ENCODE data around the gene DDX39B. TPM values are rescaled to one million over a fixed set of nuclear protein-coding genes. Genes with fewer than 3 reads are reported as not detected.
"Not testable (repeated sequence)": the region's sequence is repeated elsewhere in the genome, so short reads cannot be mapped to it uniquely, and the experiment has no call there.

DDX39B gene
- total RNA-seq, 2 experiments from 2014 or later = 517 to 569 TPM

GRCh38 chr6:31489086-31489485 lies 52.7 kb downstream of the DDX39B start:
- DNase-seq (no peak), ATAC-seq (no peak)
- intact Hi-C loops (cut with DNase I, micrococcal nuclease) = loop anchor here in 1 of 2 experiments (1.0 kb wide), 1 partner anchor 96 kb away; no protein-coding TSS in a partner anchor
- no peak overlapping the region for H3K4me3 Mint-ChIP-seq
- peaks cover 16% of the 10 kb centered on the region for H3K4me1 Mint-ChIP-seq
- CTCF ChIA-PET = interaction anchor here (0.6 to 1.2 kb wide), 4 partner anchors 27 to 704 kb away, joined by 3 read pairs; no protein-coding TSS in a partner anchor
- H3K27ac Mint-ChIP-seq = no peak overlapping the region
- no peaks in the 10 kb centered on the region for H3K36me3 Mint-ChIP-seq (ENCODE audit: low read depth)
- POLR2A ChIA-PET = interaction anchor here (0.7 kb wide), 1 partner anchor 96 kb away, joined by 4 read pairs; no protein-coding TSS in a partner anchor
- no peaks in the 10 kb centered on the region for H3K27me3 Mint-ChIP-seq
- no peaks in the 10 kb centered on the region for H3K9me3 Mint-ChIP-seq (ENCODE audit: low read depth)

- H3K36me3 Mint-ChIP-seq (ENCODE audit: low read depth); H3K27me3 Mint-ChIP-seq; H3K4me3 Mint-ChIP-seq; POLR2A ChIA-PET; CTCF ChIA-PET; H3K9me3 Mint-ChIP-seq (ENCODE audit: low read depth); intact Hi-C loops (cut with DNase I, micrococcal nuclease); ATAC-seq; DNase-seq: not testable (repeated sequence)
- H3K4me1 Mint-ChIP-seq = peaks cover 11% of the 10 kb centered on the region
- H3K27ac Mint-ChIP-seq = peak overlapping the region; percentile 24
Observed at GRCh38 chr6:31487674-31488073, 54.1 kb downstream of the DDX39B start.

GRCh38 chr6:31486065-31486837 lies 55.6 kb downstream of the DDX39B start:
- DNase-seq; H3K4me1 Mint-ChIP-seq; H3K27me3 Mint-ChIP-seq; H3K36me3 Mint-ChIP-seq (ENCODE audit: low read depth); H3K27ac Mint-ChIP-seq; intact Hi-C loops (cut with DNase I, micrococcal nuclease); CTCF ChIA-PET; H3K9me3 Mint-ChIP-seq (ENCODE audit: low read depth); H3K4me3 Mint-ChIP-seq: not testable (repeated sequence)
- ATAC-seq = peak; percentile 53
- POLR2A ChIA-PET = interaction anchor here (0.7 kb wide), 1 partner anchor 49 kb away, joined by 3 read pairs; no protein-coding TSS in a partner anchor

- CTCF ChIA-PET = no interaction called here
Observed at GRCh38 chr6:31485055-31485454, 56.7 kb downstream of the DDX39B start.

GRCh38 chr6:31483392-31483791 lies 58.4 kb downstream of the DDX39B start:
- Mint-ChIP-seq H3K4me1 (peaks cover 1% of the 10 kb centered on the region), H3K36me3 (ENCODE audit: low read depth) (no peaks in the 10 kb centered on the region), H3K4me3 (no peak overlapping the region), H3K9me3 (ENCODE audit: low read depth) (no peaks in the 10 kb centered on the region), H3K27me3 (no peaks in the 10 kb centered on the region), H3K27ac (no peak overlapping the region)
- ChIA-PET CTCF (interaction anchor here (0.5 to 1.2 kb wide), 4 partner anchors 10 to 1029 kb away, joined by 3 to 5 read pairs (median 3); no protein-coding TSS in a partner anchor), POLR2A (no interaction called here)
- ATAC-seq (no peak), DNase-seq (no peak)
- intact Hi-C loops (cut with DNase I, micrococcal nuclease) = no loop called here

More at GRCh38 chr6:31485055-31485454, 56.7 kb downstream of the DDX39B start:
- Mint-ChIP-seq H3K27me3 (no peaks in the 10 kb centered on the region), H3K36me3 (ENCODE audit: low read depth) (no peaks in the 10 kb centered on the region), H3K27ac (no peak overlapping the region), H3K9me3 (ENCODE audit: low read depth) (no peaks in the 10 kb centered on the region), H3K4me3 (no peak overlapping the region), H3K4me1 (peaks cover 1% of the 10 kb centered on the region)
- POLR2A ChIA-PET = no interaction called here
- no peak for ATAC-seq
- DNase-seq = no peak
- intact Hi-C loops (cut with DNase I, micrococcal nuclease) = loop anchor here (1.0 kb wide), 2 partner anchors 97 to 99 kb away; no protein-coding TSS in a partner anchor

GRCh38 chr6:31480574-31480973 lies 61.2 kb downstream of the DDX39B start:
- Mint-ChIP-seq H3K27ac (no peak overlapping the region), H3K36me3 (ENCODE audit: low read depth) (no peaks in the 10 kb centered on the region), H3K4me1 (no peaks in the 10 kb centered on the region), H3K27me3 (no peaks in the 10 kb centered on the region), H3K4me3 (no peak overlapping the region), H3K9me3 (ENCODE audit: low read depth) (no peaks in the 10 kb centered on the region)
- DNase-seq (no peak), ATAC-seq (no peak)
- POLR2A ChIA-PET = no interaction called here
- intact Hi-C loops (cut with DNase I, micrococcal nuclease) = no loop called here
- CTCF ChIA-PET = no interaction called here

Other genes with a start within 250 kb of the DDX39B start
- 1,000 to 10,000 TPM; 2,101 to 2,412 TPM for gene HLA-B, start 184.8 kb downstream of the DDX39B start, total RNA-seq
- gene MICA, start 138.4 kb downstream of the DDX39B start, total RNA-seq = 1 to 10 TPM; 6.3 to 7.1 TPM
- gene MICB, start 43.9 kb downstream of the DDX39B start, total RNA-seq = 10 to 100 TPM; 19.6 to 19.7 TPM
- gene MCCD1, start 13.0 kb downstream of the DDX39B start, total RNA-seq = not detected
- 1 to 10 TPM; 1.9 to 2.1 TPM for gene ATP6V1G2, start 4.6 kb upstream of the DDX39B start, total RNA-seq
- 10 to 100 TPM; 18.1 to 19.0 TPM for gene NFKBIL1, start 5.6 kb upstream of the DDX39B start, total RNA-seq
- 100 to 1,000 TPM; 396 to 570 TPM for gene LTA, start 30.3 kb upstream of the DDX39B start, total RNA-seq
- gene TNF, start 33.6 kb upstream of the DDX39B start, total RNA-seq = 10 to 100 TPM; 82.3 to 93.3 TPM
- 10 to 100 TPM; 44.9 to 73.3 TPM for gene LTB, start 40.4 kb upstream of the DDX39B start, total RNA-seq
- gene LST1, start 44.3 kb upstream of the DDX39B start, total RNA-seq = 10 to 100 TPM in 1 of 2 experiments, 1 to 10 TPM in 1; 9.1 to 11.1 TPM
- gene NCR3, start 51.0 kb upstream of the DDX39B start, total RNA-seq = 1 to 10 TPM; 5.4 to 6.6 TPM
- 10 to 100 TPM; 89.2 to 96.1 TPM for gene AIF1, start 73.2 kb upstream of the DDX39B start, total RNA-seq
- gene PRRC2A, start 78.7 kb upstream of the DDX39B start, total RNA-seq = 100 to 1,000 TPM; 255 to 280 TPM
- 100 to 1,000 TPM; 334 to 339 TPM for gene BAG6, start 110.7 kb upstream of the DDX39B start, total RNA-seq
- gene APOM, start 113.9 kb upstream of the DDX39B start, total RNA-seq = 1 to 10 TPM; 3.4 to 4.0 TPM
- gene C6orf47, start 118.8 kb upstream of the DDX39B start, total RNA-seq = 10 to 100 TPM; 10.1 to 11.7 TPM
- 10 to 100 TPM; 35.2 to 42.8 TPM for gene GPANK1, start 123.0 kb upstream of the DDX39B start, total RNA-seq
- gene CSNK2B, start 124.1 kb upstream of the DDX39B start, total RNA-seq = 100 to 1,000 TPM; 239 to 346 TPM
- gene LY6G5B, start 128.0 kb upstream of the DDX39B start, total RNA-seq = 10 to 100 TPM; 11.3 to 15.5 TPM
- 1 to 10 TPM; 1.2 to 1.5 TPM for gene LY6G5C, start 139.1 kb upstream of the DDX39B start, total RNA-seq
- gene ABHD16A, start 161.3 kb upstream of the DDX39B start, total RNA-seq = 10 to 100 TPM; 20.9 to 25.1 TPM
- gene LY6G6F, start 164.9 kb upstream of the DDX39B start, total RNA-seq = not detected
- gene LY6G6D, start 173.3 kb upstream of the DDX39B start, total RNA-seq = not detected
- gene LY6G6C, start 179.7 kb upstream of the DDX39B start, total RNA-seq = not detected
- not detected for gene MPIG6B, start 181.4 kb upstream of the DDX39B start, total RNA-seq
- 1 to 10 TPM; 4.4 to 5.6 TPM for gene DDAH2, start 187.3 kb upstream of the DDX39B start, total RNA-seq
- 100 to 1,000 TPM; 357 to 438 TPM for gene CLIC1, start 194.5 kb upstream of the DDX39B start, total RNA-seq
- gene MSH5, start 198.0 kb upstream of the DDX39B start, total RNA-seq = 100 to 1,000 TPM in 1 of 2 experiments, 10 to 100 TPM in 1; 92.1 to 126 TPM
- gene SAPCD1, start 220.7 kb upstream of the DDX39B start, total RNA-seq = 10 to 100 TPM; 12.2 to 13.2 TPM
- 1 to 10 TPM; 1.4 to 1.5 TPM for gene VWA7, start 235.3 kb upstream of the DDX39B start, total RNA-seq